Loucy (cell line): ENCODE measurements around the gene FKBP14.

ENCODE experiments used
- H2AFZ ChIP-seq: fragments of 200-600 bp; sonication (generic); 2 replicates; pipeline ENCODE4 v1.6.0; 2016; ENCODE audit warnings: antibody characterized with exemption, mild to moderate bottlenecking, low read length, moderate library complexity
- H3F3A ChIP-seq: fragments of 200-600 bp; 2 replicates; pipeline ENCODE4 v1.6.0; 2016; ENCODE audit warnings: antibody characterized with exemption, low read depth, mild to moderate bottlenecking
- H3K27me3 ChIP-seq: fragments of 200-600 bp; sonication (generic); 2 replicates; pipeline ENCODE4 v1.6.1; 2014; ENCODE audit warnings: low read length, mild to moderate bottlenecking; ENCODE audit not compliant: insufficient read depth, poor library complexity, severe bottlenecking
- H3K36me3 ChIP-seq: fragments of 200-600 bp; sonication (generic); 2 replicates; pipeline ENCODE4 v1.6.1; 2016; ENCODE audit warnings: low read length; ENCODE audit not compliant: insufficient read depth
- H3K4me1 ChIP-seq: fragments of 200-600 bp; sonication (generic); 2 replicates; pipeline ENCODE4 v1.5.1; 2014; ENCODE audit warnings: low read length, mild to moderate bottlenecking; ENCODE audit not compliant: insufficient read depth, poor library complexity, severe bottlenecking
- H3K4me2 ChIP-seq: fragments of 200-600 bp; sonication (generic); 2 replicates; pipeline ENCODE4 v1.6.0; 2014; ENCODE audit warnings: antibody characterized with exemption, low read length, low read depth, mild to moderate bottlenecking; ENCODE audit not compliant: poor library complexity, severe bottlenecking
- H3K4me3 ChIP-seq: fragments of 200-600 bp; sonication (generic); 2 replicates; pipeline ENCODE4 v1.5.1; 2014; ENCODE audit warnings: low read length, mild to moderate bottlenecking, mixed read lengths; ENCODE audit not compliant: poor library complexity, severe bottlenecking
- H3K79me2 ChIP-seq: fragments of 200-600 bp; sonication (generic); 2 replicates; pipeline ENCODE4 v1.6.1; 2014; ENCODE audit warnings: low read length; ENCODE audit not compliant: insufficient read depth
- H3K9ac ChIP-seq: fragments of 200-600 bp; sonication (generic); 2 replicates; pipeline ENCODE4 v1.6.0; 2014; ENCODE audit warnings: mild to moderate bottlenecking, low read depth, low read length, moderate library complexity; ENCODE audit not compliant: poor library complexity, severe bottlenecking
- H3K9me2 ChIP-seq: fragments of 200-600 bp; sonication (generic); replicated peaks from 2 replicates; pipeline ENCODE4 v1.6.1; 2016; ENCODE audit warnings: low read depth, low read length, mixed read lengths
- H3K9me3 ChIP-seq: fragments of 200-600 bp; sonication (generic); 2 replicates; pipeline ENCODE4 v1.6.1; 2014; ENCODE audit warnings: mild to moderate bottlenecking, antibody characterized with exemption, low read length, low read depth; ENCODE audit not compliant: insufficient read depth
- H4K20me1 ChIP-seq: fragments of 200-600 bp; sonication (generic); 2 replicates; pipeline ENCODE4 v1.6.0; 2014; ENCODE audit warnings: antibody characterized with exemption, low read length, mild to moderate bottlenecking; ENCODE audit not compliant: insufficient read depth, poor library complexity, severe bottlenecking
- CTCF ChIP-seq: fragments of 200-600 bp; sonication (generic); conservative IDR thresholded peaks from 2 replicates; pipeline ENCODE4 v1.5.1; 2014; ENCODE audit warnings: mild to moderate bottlenecking, antibody characterized with exemption, low read length
- EZH2phosphoT487 ChIP-seq: fragments of 200-600 bp; IDR thresholded peaks from 2 replicates; pipeline ENCODE4 v1.6.1; 2018; ENCODE audit warnings: antibody characterized with exemption, mild to moderate bottlenecking, moderate library complexity, borderline replicate concordance

Gene FKBP14

GRCh38 chr7:30012757-30013156 is 13.7 kb downstream of the FKBP14 start:
- Histone ChIP-seq H3K9ac (no peak overlapping the region), H2AFZ (no peak overlapping the region), H3K27me3 (no peaks in the 10 kb centered on the region), H3F3A (no peaks in the 10 kb centered on the region), H3K9me3 (no peaks in the 10 kb centered on the region), H3K9me2 (no peaks in the 10 kb centered on the region), H3K4me2 (no peak overlapping the region), H4K20me1 (no peaks in the 10 kb centered on the region), H3K79me2 (no peaks in the 10 kb centered on the region), H3K36me3 (0 out of 2 replicates have a peak, but pooled peaks cover 5% of the 10 kb centered on the region), H3K4me1 (no peaks in the 10 kb centered on the region), H3K4me3 (no peak overlapping the region)
- TF ChIP-seq EZH2phosphoT487 (no peak), CTCF (no peak)

GRCh38 chr7:30010021-30010420 is 16.5 kb downstream of the FKBP14 start:
- no peaks in the 10 kb centered on the region for H3K9me2 ChIP-seq
- H3K9me3 ChIP-seq = no peaks in the 10 kb centered on the region
- H4K20me1 ChIP-seq = no peaks in the 10 kb centered on the region
- H3F3A ChIP-seq = no peaks in the 10 kb centered on the region
- no peaks in the 10 kb centered on the region for H3K79me2 ChIP-seq
- H3K27me3 ChIP-seq = no peaks in the 10 kb centered on the region
- H3K36me3 ChIP-seq = 0 out of 2 replicates have a peak, but pooled peaks cover 5% of the 10 kb centered on the region
- H2AFZ ChIP-seq = no peak overlapping the region
- no peak overlapping the region for H3K4me3 ChIP-seq
- no peak for TF ChIP-seq EZH2phosphoT487
- TF ChIP-seq CTCF = no peak
- no peak overlapping the region for H3K4me2 ChIP-seq
- H3K4me1 ChIP-seq = no peaks in the 10 kb centered on the region
- no peak overlapping the region for H3K9ac ChIP-seq

- no peak for TF ChIP-seq EZH2phosphoT487
- no peak for TF ChIP-seq CTCF
- Histone ChIP-seq H2AFZ (no peak overlapping the region), H3K27me3 (no peaks in the 10 kb centered on the region), H3K9me2 (no peaks in the 10 kb centered on the region), H3K9me3 (no peaks in the 10 kb centered on the region), H3K36me3 (no peaks in the 10 kb centered on the region), H3K4me2 (no peak overlapping the region), H3K9ac (no peak overlapping the region), H3F3A (no peaks in the 10 kb centered on the region), H3K4me1 (no peaks in the 10 kb centered on the region), H4K20me1 (no peaks in the 10 kb centered on the region), H3K79me2 (no peaks in the 10 kb centered on the region), H3K4me3 (no peak overlapping the region)
Observed at GRCh38 chr7:30005464-30005863, 21.0 kb downstream of the FKBP14 start.
